ENCODE data around the gene DENND11.

Gene DENND11

GRCh38 chr7:141676618-141677017 is 25.3 kb downstream of the DENND11 start:
- no peak for DNase-seq

- no peak for DNase-seq
Measured at GRCh38 chr7:141675436-141676215, 26.3 kb downstream of the DENND11 start.

GRCh38 chr7:141674702-141675101 is 27.3 kb downstream of the DENND11 start:
- DNase-seq: no peak

GRCh38 chr7:141674171-141674671 is 27.7 kb downstream of the DENND11 start:
- DNase-seq: no peak

GRCh38 chr7:141673346-141673745 is 28.6 kb downstream of the DENND11 start:
- no peak for DNase-seq

- no peak for DNase-seq
Measured at GRCh38 chr7:141671705-141672496, 30.1 kb downstream of the DENND11 start.

- no peak for DNase-seq
Measured at GRCh38 chr7:141668853-141669252, 33.1 kb downstream of the DENND11 start.

GRCh38 chr7:141666071-141666470 is 35.9 kb downstream of the DENND11 start:
- no peak for DNase-seq

GRCh38 chr7:141665208-141666035 is 36.5 kb downstream of the DENND11 start:
- DNase-seq: no peak

GRCh38 chr7:141664450-141664849 is 37.5 kb downstream of the DENND11 start:
- no peak for DNase-seq

- no peak for DNase-seq
Measured at GRCh38 chr7:141663081-141663849, 38.7 kb downstream of the DENND11 start.

GRCh38 chr7:141660259-141660658 is 41.7 kb downstream of the DENND11 start:
- DNase-seq: no peak

GRCh38 chr7:141659501-141659900 is 42.5 kb downstream of the DENND11 start:
- no peak for DNase-seq

GRCh38 chr7:141654551-141654950 is 47.4 kb downstream of the DENND11 start:
- DNase-seq: peak; percentile 56

- no peak for DNase-seq
Measured at GRCh38 chr7:141652691-141653090, 49.3 kb downstream of the DENND11 start.

Data from activated CD8-positive, alpha-beta memory T cell treated with anti-CD3 and anti-CD28 coated beads, Interleukin-2, amount 50 U/mL, for 4 hours (primary cell).